H1 (cell line): ENCODE data around the gene SCAMP3. TPM values are rescaled to one million over a fixed set of nuclear protein-coding genes. Genes with fewer than 3 reads are reported as not detected.
A peak's percentile ranks its signal among the peaks of the same experiment; 100 is the strongest.

ENCODE experiments used
- ASH2L ChIP-seq: fragments of 200-600, 300-600 bp; sonication (generic); IDR thresholded peaks from one replicate; pipeline ENCODE4 v1.7.1; 2017; ENCODE audit warnings: low read length
- BCL11A ChIP-seq, 2 experiments: IDR thresholded peaks; one replicate each; pipeline ENCODE4 v1.6.1; 2011; ENCODE audit warnings: low read depth in 2 of 2, low read length in 2 of 2, mild to moderate bottlenecking in 2 of 2
- CHD7 ChIP-seq: fragments of 300-600 bp; sonication (generic); IDR thresholded peaks from 2 replicates; pipeline ENCODE4 v1.7.1; 2012; ENCODE audit warnings: low read length, moderate library complexity, mild to moderate bottlenecking, inconsistent platforms; ENCODE audit not compliant: insufficient replicate concordance
- EGR1 ChIP-seq: IDR thresholded peaks from 2 replicates; pipeline ENCODE4 v1.6.1; 2011; ENCODE audit warnings: low read depth, low read length, borderline replicate concordance
- SIX5 ChIP-seq: IDR thresholded peaks from 2 replicates; pipeline ENCODE4 v1.6.1; 2011; ENCODE audit warnings: mild to moderate bottlenecking, low read depth, low read length
- TBP ChIP-seq: IDR thresholded peaks from 2 replicates; pipeline ENCODE4 v1.6.1; 2011; ENCODE audit warnings: low read depth, low read length, improper control_type of control experiment
- TCF12 ChIP-seq: IDR thresholded peaks from 2 replicates; pipeline ENCODE4 v1.6.1; 2011; ENCODE audit warnings: low read depth, mild to moderate bottlenecking, low read length
- TEAD4 ChIP-seq: IDR thresholded peaks from 2 replicates; pipeline ENCODE4 v1.6.1; 2012; ENCODE audit warnings: low read depth, low read length, inconsistent platforms, mixed read lengths
- ZNF274 ChIP-seq: IDR thresholded peaks from 2 replicates; pipeline ENCODE4 v1.7.0; 2012; ENCODE audit warnings: low read length, borderline replicate concordance; ENCODE audit errors: extremely low read depth
- polyA plus RNA-seq, 7 experiments: library from polyadenylated mRNA; depleted of rRNA in 3 of 7; stranded (reverse) in 5 of 7; unstranded in 2 of 7; fragments of >200 nt in 5 of 7; fragments of 200-250 nt in 2 of 7; gene quantifications; 1 replicate in 5 of 7; 2 replicates in 1 of 7; 4 replicates in 1 of 7; pipeline versions ENCODE4 v1.2.1 to v1.2.3, GENCODE V29; 2011 to 2013; ENCODE audit warnings: missing spikeins in 2 of 7, mixed read lengths in 2 of 7
- total RNA-seq: library from RNA; stranded (reverse); fragmentation: NEBNext Ultra II Directional; extraction: Animal tissue kit (Norgen Biotek cat#: 25700); gene quantifications from 2 replicates; pipeline ENCODE4 v1.2.1, GENCODE V29; 2021
- TF ChIP-seq, protein P1 (sequence below): IDR thresholded peaks from 2 replicates; pipeline ENCODE4 v1.6.1; 2012; ENCODE audit warnings: inconsistent platforms

SCAMP3 gene
- total and polyA plus RNA-seq, 2 of the 8 experiments (the other 6 are each of a cell fraction or from before 2014, with no cell fraction given): 48.9 to 143 TPM

DNA sequence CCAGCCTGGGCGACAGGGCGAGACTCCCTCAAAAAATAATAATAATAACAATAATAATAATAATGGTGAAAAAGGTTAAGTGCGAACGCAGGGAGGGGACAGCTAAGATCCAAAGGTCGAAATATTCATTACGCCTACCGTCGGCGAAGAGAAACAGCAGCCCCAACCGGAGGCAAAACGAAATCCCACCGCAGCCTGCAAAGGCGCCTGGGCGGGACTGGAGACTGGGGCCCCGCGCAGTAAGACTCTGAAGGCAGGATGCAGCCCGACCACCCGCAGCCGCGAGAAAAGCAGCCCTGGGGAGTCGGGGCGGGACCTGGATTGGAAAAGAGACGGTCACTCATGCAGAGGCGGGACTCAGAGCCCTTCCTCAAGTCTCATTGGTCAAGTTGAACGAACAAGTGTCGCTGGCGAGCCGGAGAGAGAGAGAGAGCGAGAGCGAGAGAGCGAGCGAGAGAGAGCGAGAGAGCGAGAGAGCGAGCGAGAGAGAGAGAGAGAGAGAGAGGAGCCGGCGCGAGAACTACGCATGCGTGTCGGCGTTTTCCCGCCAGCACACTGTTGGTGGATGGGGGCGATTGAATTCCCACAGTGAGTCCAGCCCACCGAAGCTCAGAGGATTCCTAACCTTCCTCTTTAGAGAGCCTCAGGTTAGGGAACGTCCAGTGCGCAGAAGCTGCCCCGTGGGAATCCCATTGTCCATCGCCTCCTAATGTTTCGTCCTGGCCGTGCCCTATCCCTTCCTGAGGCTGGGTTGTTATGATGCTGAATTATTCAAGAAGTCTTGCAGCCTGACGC is 17.6 kb downstream of the SCAMP3 start (continued):
- TF ChIP-seq CHD7: no peak
- no peak for TF ChIP-seq BCL11A (IDR thresholded peaks at IDR 0.05; ENCODE audit: low read depth in 2 of 2, low read length in 2 of 2)
- TF ChIP-seq TBP: peak; percentile 78
- no peak for TF ChIP-seq ZNF274
- TF ChIP-seq SIX5: no peak
- 0 out of 2 replicates have a peak, but pooled peaks have one; percentile 31 for TF ChIP-seq EGR1
- TF ChIP-seq ASH2L: peak; percentile 76
- 0 out of 2 replicates have a peak, but pooled peaks have one; percentile 38 for TF ChIP-seq TEAD4
- TF ChIP-seq, protein P1, sequence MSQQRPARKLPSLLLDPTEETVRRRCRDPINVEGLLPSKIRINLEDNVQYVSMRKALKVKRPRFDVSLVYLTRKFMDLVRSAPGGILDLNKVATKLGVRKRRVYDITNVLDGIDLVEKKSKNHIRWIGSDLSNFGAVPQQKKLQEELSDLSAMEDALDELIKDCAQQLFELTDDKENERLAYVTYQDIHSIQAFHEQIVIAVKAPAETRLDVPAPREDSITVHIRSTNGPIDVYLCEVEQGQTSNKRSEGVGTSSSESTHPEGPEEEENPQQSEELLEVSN: peak; percentile 94
- TF ChIP-seq TCF12: 0 out of 2 replicates have a peak, but pooled peaks have one; percentile 82
